GM12878 (cell line): ENCODE results near the gene KLC4. TPM values are rescaled to one million over a fixed set of nuclear protein-coding genes. Genes with fewer than 3 reads are reported as not detected.
"Not testable (repeated sequence)": the region's sequence is repeated elsewhere in the genome, so short reads cannot be mapped to it uniquely, and the experiment has no call there.

Source experiments
- ATAC-seq: fragments of 200-7000 bp; cut with Tn5 transposase; 3 replicates; pipeline ENCODE4 v1.9.1; 2020; ENCODE audit warnings: mild to moderate bottlenecking, moderate library complexity
- BruUV-seq: library from RNA; stranded (reverse); fragments of 400-500 nt; replicated peaks from 2 replicates; lab custom pipeline; 2021; lab: Mats Ljungman, UMichigan
- CTCF ChIA-PET: fragments of 300-600 bp; sonication (Branson Sonifier 250); formaldehyde crosslinking; extraction: SDS; loops from one replicate; lab custom pipeline; 2021; ENCODE audit warnings: inconsistent platforms; lab: Yijun Ruan, JAX
- POLR2A ChIA-PET: fragments of 350-600 bp; formaldehyde crosslinking; extraction: SDS; loops from one replicate; lab custom pipeline; 2021; ENCODE audit warnings: inconsistent platforms; lab: Charles Lee
- RAD21 ChIA-PET: fragments of 300-600 bp; sonication (Branson Sonifier 250); formaldehyde crosslinking; loops from one replicate; lab custom pipeline; 2023; ENCODE audit warnings: antibody characterized with exemption; ENCODE audit not compliant: unreplicated experiment; lab: Charles Lee
- SMC1A ChIA-PET: fragments of 300-600 bp; sonication (Branson Sonifier 250); formaldehyde crosslinking; loops from one replicate; lab custom pipeline; 2023; ENCODE audit not compliant: unreplicated experiment, uncharacterized antibody; lab: Charles Lee
- DNase-seq: peaks from one replicate; pipeline ENCODE4 v3.0.0-alpha.2; 2011; ENCODE audit warnings: low read depth, low spot score
- FAIRE-seq: peaks from 3 replicates; lab custom pipeline; 2011; peaks lifted over from hg19 to GRCh38; lab: Jason Lieb, UNC
- H2AFZ ChIP-seq: 2 replicates; pipeline ENCODE4 v1.6.0; 2011; ENCODE audit warnings: low read depth, low read length, control low read depth; ENCODE audit not compliant: control insufficient read depth
- H3K27ac ChIP-seq: 2 replicates; pipeline ENCODE4 v1.5.1; 2011; ENCODE audit warnings: control low read depth; ENCODE audit not compliant: control insufficient read depth, insufficient read depth
- H3K27me3 ChIP-seq, 2 experiments: replicated peaks in 1 of 2; 2 replicates each; pipeline versions ENCODE4 v1.6.0 to v1.6.1; 2011; ENCODE audit warnings: low read length in 1 of 2; ENCODE audit not compliant: control insufficient read depth in 2 of 2, insufficient read depth in 2 of 2
- H3K36me3 ChIP-seq, 2 experiments: 2 replicates each; pipeline ENCODE4 v1.5.1; 2011; ENCODE audit warnings: low read length in 1 of 2; ENCODE audit not compliant: control insufficient read depth in 2 of 2, insufficient read depth in 2 of 2
- H3K4me1 ChIP-seq: 2 replicates; pipeline ENCODE4 v1.6.1; 2011; ENCODE audit warnings: mild to moderate bottlenecking, low read length, moderate library complexity, mixed read lengths; ENCODE audit not compliant: control insufficient read depth, insufficient read depth
- H3K4me2 ChIP-seq: 2 replicates; pipeline ENCODE4 v1.6.0; 2011; ENCODE audit warnings: control low read depth; ENCODE audit not compliant: control insufficient read depth, insufficient read depth
- H3K4me3 ChIP-seq: fragments of 200-600 bp; sonication (generic); 2 replicates; pipeline ENCODE4 v1.5.1; 2016
- H3K79me2 ChIP-seq: 2 replicates; pipeline ENCODE4 v1.6.0; 2011; ENCODE audit warnings: low read length; ENCODE audit not compliant: control insufficient read depth, insufficient read depth
- H3K9ac ChIP-seq: 2 replicates; pipeline ENCODE4 v1.8.0; 2011; ENCODE audit warnings: low read length, control low read depth, mixed read lengths; ENCODE audit not compliant: control insufficient read depth, insufficient read depth
- H3K9me3 ChIP-seq: replicated peaks from 3 replicates; pipeline ENCODE4 v1.5.1; 2011; ENCODE audit warnings: mild to moderate bottlenecking, low read length; ENCODE audit not compliant: control insufficient read depth, insufficient read depth
- H4K20me1 ChIP-seq: 2 replicates; pipeline ENCODE4 v1.6.0; 2011; ENCODE audit not compliant: control insufficient read depth, insufficient read depth
- CHD4 ChIP-seq: fragments of 200-600 bp; sonication (generic); IDR thresholded peaks from 2 replicates; pipeline ENCODE4 v1.6.1; 2016; ENCODE audit warnings: mild to moderate bottlenecking
- POLR2A ChIP-seq: IDR thresholded peaks from 2 replicates; pipeline ENCODE4 v1.6.1; 2011; ENCODE audit warnings: low read depth, mild to moderate bottlenecking, low read length
- POLR2AphosphoS2 ChIP-seq: IDR thresholded peaks from 2 replicates; pipeline ENCODE4 v1.6.1; 2011; ENCODE audit warnings: low read depth, mild to moderate bottlenecking, low read length, improper control_type of control experiment, moderate library complexity
- REST ChIP-seq: IDR thresholded peaks from 2 replicates; pipeline ENCODE4 v1.6.1; 2012; ENCODE audit warnings: mild to moderate bottlenecking, low read depth, low read length
- TBL1XR1 ChIP-seq: IDR thresholded peaks from 2 replicates; pipeline ENCODE4 v1.6.1; 2012; ENCODE audit warnings: low read depth, low read length, improper control_type of control experiment
- ZNF207 ChIP-seq: fragments of 450-650 bp; IDR thresholded peaks from 2 replicates; pipeline ENCODE4 v1.6.1; 2014; ENCODE audit warnings: antibody characterized with exemption, mild to moderate bottlenecking, borderline replicate concordance
- WGBS: methylation state at CpG from one replicate; pipeline ENCODE4 v1.1.6; 2016; ENCODE audit warnings: low lambda C conversion rate; ENCODE audit not compliant: insufficient replicate concordance, insufficient coverage; ENCODE audit errors: missing lambda C conversion rate; 5-methylcytosine and 5-hydroxymethylcytosine counted together
- in situ Hi-C: fragments of 300-500 bp; cut with MboI; formaldehyde crosslinking; loops from 9 replicates; pipeline ENCODE4 v1.14.3; 2018; ENCODE audit warnings: mixed read lengths
- intact Hi-C: fragments of 100-400 bp; cut with micrococcal nuclease; formaldehyde crosslinking; loops from one replicate; pipeline ENCODE4 v1.14.2; 2022; ENCODE audit not compliant: unreplicated experiment
- polyA plus RNA-seq, 11 experiments: library from polyadenylated mRNA; depleted of rRNA in 4 of 11; unstranded in 6 of 11; stranded (reverse) in 5 of 11; fragments of >200 nt; fragmentation: Nextera tagmentation in 4 of 11; fragmentation: Illumina TruSeq in 1 of 11; extraction: Ambion mirVana in 4 of 11; extraction: Trizol in 1 of 11; gene quantifications; 1 replicate in 1 of 11; 2 replicates in 10 of 11; pipeline versions ENCODE4 v1.2.1 to v1.2.3, GENCODE V29; 2011 to 2016; ENCODE audit warnings: inconsistent platforms in 2 of 11, missing spikeins in 2 of 11, low read depth in 1 of 11
- total RNA-seq, 4 experiments: library from RNA; depleted of rRNA in 3 of 4; stranded (reverse); fragments of >200 nt in 3 of 4; fragmentation: Illumina TruSeq in 1 of 4; extraction: Trizol in 1 of 4; gene quantifications; 2 replicates each; pipeline versions ENCODE4 v1.2.1 to v1.2.3, GENCODE V29; 2013 to 2021

Gene KLC4
- total and polyA plus RNA-seq, 10 of the 15 experiments (the other 5 are each of a cell fraction or from before 2014, with no cell fraction given): 0.90 to 13.4 (median 6.9) TPM

DNA sequence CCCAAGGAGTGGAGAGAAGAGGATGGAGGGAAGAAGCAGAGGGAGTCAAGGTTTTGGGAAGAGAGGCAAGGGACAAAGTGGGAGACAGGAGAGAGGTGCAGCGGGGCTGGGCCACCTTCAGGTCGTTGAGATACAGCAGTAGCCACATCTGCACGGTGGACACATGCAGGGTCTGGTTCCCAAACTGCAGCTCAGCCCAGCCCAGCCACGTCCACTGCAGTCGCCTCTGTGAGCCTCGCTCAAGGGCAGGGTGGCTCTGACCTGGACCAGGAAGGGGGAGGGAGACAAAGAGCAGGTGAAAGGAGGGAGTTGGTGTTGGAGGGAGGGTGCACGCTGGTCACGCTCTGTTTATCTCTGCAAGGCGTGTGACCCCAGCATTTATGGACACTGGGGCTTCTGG lies 20.7 kb upstream of the KLC4 start (continued):
- TF ChIP-seq REST (no peak), ZNF207 (no peak), POLR2A (no peak), POLR2AphosphoS2 (no peak), CHD4 (no peak)

GRCh38 chr6:43040542-43041257 lies 18.7 kb upstream of the KLC4 start:
- DNase-seq (no peak), FAIRE-seq (no peak)
- intact Hi-C loops: no loop called here
- WGBS: 92% methylated on average over 18 of the region's 18 CpGs
- peaks cover 11 to 20% of the 10 kb centered on the region in 2 experiments for H3K36me3 ChIP-seq
- H3K4me2 ChIP-seq: no peak overlapping the region
- H3K4me3 ChIP-seq: no peak overlapping the region
- TF ChIP-seq TBL1XR1 (no peak), POLR2A (peak; percentile 42; the same call in 1 of the 2 replicates)
- TF ChIP-seq, all 136 proteins: peak for 1
- H3K79me2 ChIP-seq: no peaks in the 10 kb centered on the region
- ChIA-PET POLR2A (interaction anchor here (0.6 kb wide), 1 partner anchor 137 kb away, joined by 3 read pairs; no protein-coding TSS in a partner anchor), SMC1A (no interaction called here), RAD21 (no interaction called here), CTCF (interaction anchor here (0.6 kb wide), 1 partner anchor 108 kb away, joined by 3 read pairs; no protein-coding TSS in a partner anchor)
- no peak overlapping the region for H2AFZ ChIP-seq
- H4K20me1 ChIP-seq: no peaks in the 10 kb centered on the region
- H3K9me3 ChIP-seq: no peaks in the 10 kb centered on the region
- no peak for ATAC-seq
- no peak overlapping the region for H3K9ac ChIP-seq
- BruUV-seq: no TSS peak
- no peak overlapping the region for H3K27ac ChIP-seq
- H3K27me3 ChIP-seq: no peaks in the 10 kb centered on the region
- in situ Hi-C loops: no loop called here
- no peaks in the 10 kb centered on the region for H3K4me1 ChIP-seq

GRCh38 chr6:43041475-43041874 lies 18.0 kb upstream of the KLC4 start:
- SMC1A ChIA-PET, H3K9ac ChIP-seq, H3K4me3 ChIP-seq, H3K4me1 ChIP-seq, H3K27me3 ChIP-seq, H3K27ac ChIP-seq, intact Hi-C loops, CTCF ChIA-PET, H2AFZ ChIP-seq, H3K9me3 ChIP-seq, BruUV-seq, in situ Hi-C loops, ATAC-seq, FAIRE-seq, H3K4me2 ChIP-seq, RAD21 ChIA-PET, H4K20me1 ChIP-seq, H3K79me2 ChIP-seq, DNase-seq: not testable (repeated sequence)
- POLR2A ChIA-PET: interaction anchor here (0.5 kb wide), 1 partner anchor 51 kb away, joined by 5 read pairs; no protein-coding TSS in a partner anchor
- peaks cover 11 to 21% of the 10 kb centered on the region in 2 experiments for H3K36me3 ChIP-seq
- 85% methylated on average over 8 of the region's 8 CpGs for WGBS
